Astrocyte of the cerebellum (primary cell): ENCODE measurements around the gene ASB1.

ENCODE experiments used
- DNase-seq: peaks from one replicate; pipeline ENCODE4 v3.0.0-alpha.2; 2011; ENCODE audit warnings: low read depth
- H3K4me3 ChIP-seq: 2 replicates; pipeline ENCODE4 v1.5.1; 2011; ENCODE audit warnings: mild to moderate bottlenecking, low read depth, low read length, moderate library complexity
- in situ Hi-C: cut with HindIII; loops from 2 replicates; pipeline ENCODE4 v1.10.0; 2017; ENCODE audit warnings: low sequenced_read_pairs
- TF ChIP-seq, protein P1 (sequence below): IDR thresholded peaks from 2 replicates; pipeline ENCODE4 v1.5.1; 2012; ENCODE audit warnings: low read length, low read depth, moderate library complexity, mild to moderate bottlenecking; ENCODE audit errors: missing control alignments

The ASB1 gene

GRCh38 chr2:238428866-238429265, 2.1 kb downstream of the ASB1 start:
- no peak for DNase-seq
- in situ Hi-C loops: no loop called here
- no peak overlapping the region for H3K4me3 ChIP-seq
- TF ChIP-seq, protein P1, sequence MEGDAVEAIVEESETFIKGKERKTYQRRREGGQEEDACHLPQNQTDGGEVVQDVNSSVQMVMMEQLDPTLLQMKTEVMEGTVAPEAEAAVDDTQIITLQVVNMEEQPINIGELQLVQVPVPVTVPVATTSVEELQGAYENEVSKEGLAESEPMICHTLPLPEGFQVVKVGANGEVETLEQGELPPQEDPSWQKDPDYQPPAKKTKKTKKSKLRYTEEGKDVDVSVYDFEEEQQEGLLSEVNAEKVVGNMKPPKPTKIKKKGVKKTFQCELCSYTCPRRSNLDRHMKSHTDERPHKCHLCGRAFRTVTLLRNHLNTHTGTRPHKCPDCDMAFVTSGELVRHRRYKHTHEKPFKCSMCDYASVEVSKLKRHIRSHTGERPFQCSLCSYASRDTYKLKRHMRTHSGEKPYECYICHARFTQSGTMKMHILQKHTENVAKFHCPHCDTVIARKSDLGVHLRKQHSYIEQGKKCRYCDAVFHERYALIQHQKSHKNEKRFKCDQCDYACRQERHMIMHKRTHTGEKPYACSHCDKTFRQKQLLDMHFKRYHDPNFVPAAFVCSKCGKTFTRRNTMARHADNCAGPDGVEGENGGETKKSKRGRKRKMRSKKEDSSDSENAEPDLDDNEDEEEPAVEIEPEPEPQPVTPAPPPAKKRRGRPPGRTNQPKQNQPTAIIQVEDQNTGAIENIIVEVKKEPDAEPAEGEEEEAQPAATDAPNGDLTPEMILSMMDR: no peak

- TF ChIP-seq, protein P1: no peak
- in situ Hi-C loops: no loop called here
- DNase-seq: no peak
- no peak overlapping the region for H3K4me3 ChIP-seq
These were observed 4.1 kb downstream of the ASB1 start for GRCh38 chr2:238430781-238431180.

GRCh38 chr2:238431456-238431855, 4.7 kb downstream of the ASB1 start:
- no peak overlapping the region for H3K4me3 ChIP-seq
- TF ChIP-seq, protein P1: no peak
- DNase-seq: no peak
- in situ Hi-C loops: no loop called here

DNA sequence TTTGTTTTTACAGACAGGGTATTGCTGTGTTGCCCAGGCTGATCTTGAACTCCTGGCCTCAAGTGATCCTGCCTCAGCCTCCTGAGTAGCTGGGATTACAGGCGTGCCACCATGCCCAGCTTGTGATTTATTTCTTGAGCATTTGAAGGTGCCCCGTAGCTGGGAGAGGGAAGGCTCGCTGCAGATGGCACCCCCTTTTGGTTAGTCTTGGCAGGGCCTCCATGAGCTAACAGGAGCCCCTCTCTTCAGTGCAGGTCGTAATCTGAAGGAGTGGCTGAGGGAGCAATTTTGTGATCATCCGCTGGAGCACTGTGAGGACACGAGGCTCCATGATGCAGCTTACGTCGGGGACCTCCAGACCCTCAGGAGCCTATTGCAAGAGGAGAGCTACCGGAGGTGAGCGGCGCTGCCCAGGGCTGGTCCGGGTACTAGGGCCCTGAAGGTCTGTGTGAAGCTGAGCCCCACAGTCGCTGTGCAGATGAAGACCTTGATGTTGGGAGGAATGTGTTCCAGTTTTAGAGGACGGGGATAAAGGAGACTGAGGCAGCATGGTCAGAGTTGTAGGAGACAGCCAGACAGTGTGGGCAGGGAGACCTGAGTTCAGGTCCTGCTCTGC, 6.7 kb downstream of the ASB1 start:
- DNase-seq: no peak
- H3K4me3 ChIP-seq: no peak overlapping the region
- TF ChIP-seq, protein P1: peak; percentile 3
- in situ Hi-C loops: no loop called here

GRCh38 chr2:238433941-238434845, 7.5 kb downstream of the ASB1 start:
- in situ Hi-C loops: no loop called here
- DNase-seq: no peak
- H3K4me3 ChIP-seq: no peak overlapping the region
- TF ChIP-seq, protein P1: no peak

- TF ChIP-seq, protein P1: no peak
- no peak for DNase-seq
- in situ Hi-C loops: no loop called here
- H3K4me3 ChIP-seq: no peak overlapping the region
These were observed 8.4 kb downstream of the ASB1 start for GRCh38 chr2:238434846-238435751.
